Right renal pelvis (tissue), 4 donors: Measurements from ENCODE around the gene ACOX2. TPM values are rescaled to one million over a fixed set of nuclear protein-coding genes. Genes with fewer than 3 reads are reported as not detected.
A peak's percentile ranks its signal among the peaks of the same experiment; 100 is the strongest.

ENCODE experiments used
- DNase-seq, 4 donors: peaks; one replicate each; pipeline ENCODE4 v3.0.0-alpha.2; 2013; ENCODE audit warnings: low read depth in 4 of 4, low spot score in 3 of 4, missing footprints in 1 of 4
- polyA plus RNA-seq, 4 donors: library from polyadenylated mRNA; unstranded; fragments of 120-200 nt; gene quantifications; one replicate each; pipeline ENCODE4 v1.2.1, GENCODE V29; 2013; ENCODE audit not compliant: insufficient read length in 4 of 4

ACOX2 gene
- polyA plus RNA-seq, result 10 to 100 TPM; 36.4 to 39.8 (median 39.2) TPM

- DNase-seq, result no peak
Measured at GRCh38 chr3:58536501-58537411, at the start of gene ACOX2. ACOX2 (minus strand) TSS chr3:58537190; CDS start chr3:58535106, 2,084 bp downstream.

DNA sequence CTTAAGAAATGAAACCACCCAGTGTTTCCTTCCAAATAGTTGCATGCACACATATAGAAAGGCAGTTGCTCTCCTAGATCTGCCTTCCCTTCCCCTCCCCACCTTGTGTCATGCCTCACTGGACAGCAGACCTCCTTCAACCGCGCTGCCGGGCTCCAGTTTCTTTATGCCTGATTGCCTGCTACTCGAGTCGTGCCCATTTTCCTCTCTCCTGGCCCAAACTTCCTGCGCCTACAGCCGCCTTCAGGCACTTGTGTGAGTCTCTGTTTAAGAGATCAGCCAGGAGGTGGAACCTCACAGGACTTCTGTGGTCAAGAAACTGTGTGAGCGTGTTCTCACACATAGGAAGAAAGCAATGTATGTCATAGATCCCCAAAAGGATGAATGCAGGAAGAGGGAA is 49.0 kb upstream of the ACOX2 start:
- peak in 1 of 4 donors; percentile 50 for DNase-seq

- peak in 1 of 4 donors; percentile 65 for DNase-seq
Measured at GRCh38 chr3:58585005-58585786, 48.2 kb upstream of the ACOX2 start.

- DNase-seq, result no peak
Measured at GRCh38 chr3:58584690-58585004, 47.7 kb upstream of the ACOX2 start.

GRCh38 chr3:58581328-58582091 is 44.5 kb upstream of the ACOX2 start:
- DNase-seq, result peak in 1 of 4 donors; percentile 46

GRCh38 chr3:58580826-58581327 is 43.9 kb upstream of the ACOX2 start:
- no peak for DNase-seq

- DNase-seq, result no peak
Measured at GRCh38 chr3:58578873-58579272, 41.9 kb upstream of the ACOX2 start.

- no peak for DNase-seq
Measured at GRCh38 chr3:58577269-58577821, 40.4 kb upstream of the ACOX2 start, which contains the start of gene FAM107A. FAM107A (minus strand) TSS chr3:58577391; CDS start chr3:58569860, 7,531 bp downstream.

GRCh38 chr3:58576716-58577115 is 39.7 kb upstream of the ACOX2 start:
- DNase-seq, result no peak

GRCh38 chr3:58575971-58576652 is 39.1 kb upstream of the ACOX2 start:
- no peak for DNase-seq

DNA sequence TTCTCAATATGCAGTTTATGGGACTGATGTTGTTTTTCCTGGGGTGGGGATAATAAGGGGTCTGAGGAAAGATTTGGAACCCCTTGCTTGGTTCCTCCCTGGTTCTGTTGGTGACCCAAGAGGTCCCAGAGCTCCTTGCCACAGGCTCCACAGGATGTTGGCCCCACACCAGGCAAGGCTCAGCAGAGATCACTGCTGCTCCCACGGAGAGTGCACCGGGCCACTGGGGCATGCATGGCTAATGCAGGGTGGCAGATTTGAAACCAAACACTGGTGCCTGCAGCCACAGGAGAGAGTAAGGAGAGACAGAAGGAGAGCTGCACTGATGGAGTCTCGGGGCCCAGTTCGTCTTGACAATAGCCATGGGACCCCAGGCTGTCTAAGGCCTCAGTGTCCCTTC is 37.7 kb upstream of the ACOX2 start:
- no peak for DNase-seq

- no peak for DNase-seq
Measured at GRCh38 chr3:58574106-58574505, 37.1 kb upstream of the ACOX2 start.

- DNase-seq, result no peak
Measured at GRCh38 chr3:58573640-58574039, 36.6 kb upstream of the ACOX2 start.

GRCh38 chr3:58572634-58573230 is 35.7 kb upstream of the ACOX2 start:
- no peak for DNase-seq

DNA sequence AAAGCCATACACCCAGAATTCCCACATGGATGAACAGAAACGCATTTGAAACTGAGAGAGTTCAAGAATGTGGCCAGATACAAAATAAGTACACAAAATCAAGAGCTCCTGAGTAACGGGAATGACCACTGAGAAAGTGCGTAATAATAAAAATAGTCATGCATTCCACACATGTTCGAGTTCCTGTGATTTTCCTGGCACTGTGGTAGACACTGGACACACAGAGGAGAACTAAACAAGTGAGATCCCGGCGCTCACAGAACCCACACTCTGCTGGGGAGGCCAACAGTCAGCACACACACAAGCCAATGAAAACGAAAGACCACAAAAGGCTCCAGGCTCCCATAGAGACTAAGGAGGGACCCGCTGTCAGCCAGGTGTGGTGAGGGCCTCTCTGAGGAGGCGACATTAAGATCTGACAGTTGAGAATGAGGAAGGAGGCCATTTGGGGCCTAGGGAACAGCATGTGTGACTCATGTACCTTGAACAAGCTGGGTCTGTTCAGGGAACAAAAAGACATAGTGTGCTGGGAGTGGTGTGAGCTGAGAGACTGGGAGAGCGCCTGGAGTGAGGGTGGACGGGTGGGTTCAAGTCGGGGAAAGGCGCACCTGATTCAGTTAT is 35.1 kb upstream of the ACOX2 start:
- DNase-seq, result no peak

- DNase-seq, result no peak
Measured at GRCh38 chr3:58570851-58571250, 33.9 kb upstream of the ACOX2 start.

DNA sequence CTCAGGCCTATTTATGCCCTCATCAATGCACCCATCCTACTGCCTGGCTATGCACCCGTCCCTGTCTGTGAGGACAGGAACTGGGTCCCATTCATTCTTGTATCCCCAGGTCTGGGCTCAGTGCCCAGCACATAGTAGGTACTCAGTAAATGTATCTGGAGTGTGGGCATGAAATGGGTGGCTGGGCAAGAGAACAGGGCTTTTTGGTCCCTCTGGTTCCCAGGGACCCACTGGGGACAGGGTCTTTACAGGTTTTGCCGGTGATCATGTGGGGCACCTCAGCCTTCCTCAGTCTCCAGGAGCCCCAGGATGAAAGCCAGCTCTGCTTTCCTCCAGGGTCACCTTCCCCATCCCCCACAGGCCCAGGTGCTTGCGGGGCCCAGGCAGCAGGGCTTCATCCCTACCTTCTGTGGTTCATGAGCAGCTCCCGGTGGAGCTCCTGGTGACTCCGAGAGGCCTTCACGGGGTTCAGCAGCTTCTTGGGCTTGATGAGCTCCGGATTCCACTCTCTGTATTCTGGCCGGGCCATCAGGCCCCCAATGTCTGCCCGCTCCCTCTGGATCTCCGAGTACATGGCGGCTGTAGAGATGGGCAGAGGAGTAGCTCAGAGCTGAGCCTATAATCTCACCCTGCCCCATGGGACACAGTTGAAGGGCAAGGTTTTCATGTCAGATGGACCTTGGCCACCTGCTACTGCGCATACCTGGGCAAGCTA is 32.5 kb upstream of the ACOX2 start:
- no peak for DNase-seq

- peak in 1 of 4 donors; percentile 51 for DNase-seq
Measured at GRCh38 chr3:58568572-58569286, 31.7 kb upstream of the ACOX2 start.
